HepG2 (cell line): Measurements from ENCODE around the gene PTPRM. TPM values are rescaled to one million over a fixed set of nuclear protein-coding genes. Genes with fewer than 3 reads are reported as not detected.

Experiments used
- ATAC-seq: fragments of 200-7000 bp; cut with Tn5 transposase; 3 replicates; pipeline ENCODE4 v1.9.1; 2020; ENCODE audit warnings: mild to moderate bottlenecking, moderate library complexity
- BruUV-seq: library from RNA; stranded (reverse); fragments of 400-500 nt; replicated peaks from 2 replicates; lab custom pipeline; 2021; lab: Mats Ljungman, UMichigan
- CTCF ChIA-PET: fragments of 300-600 bp; formaldehyde crosslinking; extraction: SDS; loops from one replicate; lab custom pipeline; 2021; ENCODE audit warnings: low total read pairs, inconsistent platforms, low intra/inter-chr PET ratio; lab: Yijun Ruan, JAX
- POLR2A ChIA-PET: fragments of 350-600 bp; sonication (Branson Sonifier 250); formaldehyde crosslinking; loops from one replicate; lab custom pipeline; 2020; ENCODE audit warnings: antibody characterized with exemption, inconsistent platforms; lab: Yijun Ruan, JAX
- DNase-seq: peaks from one replicate; pipeline ENCODE4 v3.0.0-alpha.2; 2015; ENCODE audit warnings: low spot score
- FAIRE-seq: peaks from 3 replicates; lab custom pipeline; 2011; peaks lifted over from hg19 to GRCh38; lab: Jason Lieb, UNC
- H2AFZ ChIP-seq: one replicate; pipeline ENCODE4 v1.6.1; 2011; ENCODE audit warnings: low read length, inconsistent platforms
- H3K27ac ChIP-seq: fragments of 300-600 bp; 3 replicates; pipeline ENCODE4 v1.8.0; 2011; ENCODE audit warnings: mixed run types, mild to moderate bottlenecking, mixed read lengths, low read length, inconsistent platforms; ENCODE audit not compliant: insufficient read depth; ENCODE audit errors: extremely low read length
- H3K27me3 ChIP-seq, 2 experiments: fragments of 200-600 bp in 1 of 2; 2 replicates in 1 of 2; 3 replicates in 1 of 2; pipeline versions ENCODE4 v1.6.0 to v1.8.0; 2011; ENCODE audit warnings: low read length in 2 of 2, mild to moderate bottlenecking in 2 of 2, moderate library complexity in 2 of 2, inconsistent platforms in 1 of 2; ENCODE audit not compliant: insufficient read depth in 2 of 2, control insufficient read depth in 1 of 2
- H3K36me3 ChIP-seq, 2 experiments: fragments of 200-600 bp in 1 of 2; replicated peaks in 1 of 2; 2 replicates in 1 of 2; 3 replicates in 1 of 2; pipeline versions ENCODE4 v1.5.1 to v1.8.0; 2011; ENCODE audit warnings: low read length in 2 of 2, inconsistent platforms in 1 of 2; ENCODE audit not compliant: insufficient read depth in 2 of 2, control insufficient read depth in 1 of 2
- H3K4me1 ChIP-seq: 2 replicates; pipeline ENCODE4 v1.5.1; 2012; ENCODE audit warnings: low read length, inconsistent platforms; ENCODE audit not compliant: insufficient read depth
- H3K4me2 ChIP-seq: 2 replicates; pipeline ENCODE4 v1.6.0; 2011; ENCODE audit warnings: low read depth, low read length, inconsistent platforms
- H3K4me3 ChIP-seq, 3 experiments: fragments of 200-600 bp in 1 of 3; sonication (generic), shearing (Covaris generic) in 1 of 3; replicated peaks in 1 of 3; 2 replicates each; pipeline ENCODE4 v1.5.1; 2011 to 2016; ENCODE audit warnings: low read length in 3 of 3, inconsistent platforms in 2 of 3, low read depth in 2 of 3, mild to moderate bottlenecking in 2 of 3, control low read depth in 1 of 3, mixed read lengths in 1 of 3; ENCODE audit not compliant: insufficient read depth in 1 of 3
- H3K79me2 ChIP-seq: one replicate; pipeline ENCODE4 v1.6.1; 2011; ENCODE audit warnings: low read length, inconsistent platforms; ENCODE audit not compliant: insufficient read depth
- H3K9ac ChIP-seq: 2 replicates; pipeline ENCODE4 v1.6.0; 2011; ENCODE audit warnings: mild to moderate bottlenecking, low read depth, low read length, inconsistent platforms; ENCODE audit not compliant: insufficient read depth
- H3K9me3 ChIP-seq: 2 replicates; pipeline ENCODE4 v1.5.1; 2012; ENCODE audit warnings: mild to moderate bottlenecking, low read length
- H4K20me1 ChIP-seq: 2 replicates; pipeline ENCODE4 v1.6.0; 2011; ENCODE audit warnings: inconsistent platforms, mild to moderate bottlenecking, low read length, moderate library complexity; ENCODE audit not compliant: insufficient read depth
- AGO1 ChIP-seq: fragments of 200-400 bp; formaldehyde crosslinking; IDR thresholded peaks from 2 replicates; pipeline ENCODE4 v1.6.1; 2017; ENCODE audit warnings: mild to moderate bottlenecking, low read depth, low read length, moderate library complexity; ENCODE audit not compliant: poor library complexity, severe bottlenecking
- ELF1 ChIP-seq: sonication (generic); formaldehyde crosslinking; IDR thresholded peaks from 2 replicates; pipeline ENCODE4 v1.4.0; 2020; ENCODE audit warnings: missing genetic modification reagents
- FOSL2 ChIP-seq: sonication (generic); formaldehyde crosslinking; IDR thresholded peaks from 2 replicates; pipeline ENCODE4 v1.4.0; 2020; ENCODE audit warnings: missing genetic modification reagents
- GATA4 ChIP-seq: sonication (generic); IDR thresholded peaks from 2 replicates; pipeline ENCODE4 v1.6.1; 2016; ENCODE audit warnings: antibody characterized with exemption, low read depth, borderline replicate concordance
- HNRNPLL ChIP-seq: fragments of 200-400 bp; formaldehyde crosslinking; IDR thresholded peaks from 2 replicates; pipeline ENCODE4 v1.6.1; 2017; ENCODE audit warnings: mild to moderate bottlenecking, low read depth, low read length; ENCODE audit not compliant: poor library complexity, severe bottlenecking
- HOMEZ ChIP-seq: IDR thresholded peaks from 2 replicates; pipeline ENCODE4 v1.6.1; 2016; ENCODE audit warnings: low read depth
- LBX2 ChIP-seq: sonication (generic); formaldehyde crosslinking; IDR thresholded peaks from 2 replicates; pipeline ENCODE4 v1.5.0; 2020; ENCODE audit warnings: missing genetic modification reagents, mild to moderate bottlenecking, borderline replicate concordance
- NR2F6 ChIP-seq, 2 experiments: IDR thresholded peaks; 2 replicates each; pipeline ENCODE4 v1.6.1; 2016; ENCODE audit warnings: antibody characterized with exemption in 1 of 2, mild to moderate bottlenecking in 1 of 2
- ZNF282 ChIP-seq: fragments of 450-650 bp; IDR thresholded peaks from 2 replicates; pipeline ENCODE4 v1.6.1; 2018; ENCODE audit not compliant: partially characterized antibody
- ZNF543 ChIP-seq: sonication (generic); formaldehyde crosslinking; IDR thresholded peaks from 2 replicates; pipeline ENCODE4 v1.4.0; 2020; ENCODE audit warnings: mild to moderate bottlenecking, missing genetic modification reagents
- ZNF629 ChIP-seq: sonication (generic); formaldehyde crosslinking; conservative IDR thresholded peaks from 2 replicates; pipeline ENCODE4 v1.5.0; 2020; ENCODE audit warnings: missing genetic modification reagents
- WGBS: methylation state at CpG from one replicate; pipeline ENCODE4 v1.1.6; 2017; ENCODE audit warnings: low lambda C conversion rate; 5-methylcytosine and 5-hydroxymethylcytosine counted together
- in situ Hi-C: cut with HindIII; loops from 2 replicates; pipeline ENCODE4 v1.10.0; 2017; ENCODE audit warnings: low pct_unique_long_range_greater_than_20kb; ENCODE audit not compliant: extremely low pct_ligation_motif_present
- intact Hi-C: fragments of 100-400 bp; cut with micrococcal nuclease; formaldehyde crosslinking; loops from one replicate; pipeline ENCODE4 v1.10.0; 2022; ENCODE audit not compliant: unreplicated experiment
- polyA plus RNA-seq, 8 experiments: library from polyadenylated mRNA; depleted of rRNA in 3 of 8; stranded (reverse) in 7 of 8; unstranded in 1 of 8; fragments of >200 nt; fragmentation: Illumina TruSeq in 4 of 8; extraction: Trizol in 4 of 8; gene quantifications; 2 replicates each; pipeline versions ENCODE4 v1.2.1 to v1.2.3, GENCODE V29; 2011 to 2016; ENCODE audit warnings: low read depth in 4 of 8, missing spikeins in 1 of 8, mixed read lengths in 1 of 8; ENCODE audit not compliant: insufficient read depth in 1 of 8
- total RNA-seq, 5 experiments: library from RNA; depleted of rRNA; stranded (reverse); fragments of >200 nt; fragmentation: Illumina TruSeq; extraction: Trizol; gene quantifications; 2 replicates each; pipeline ENCODE4 v1.2.3, GENCODE V29; 2016; ENCODE audit warnings: low read depth in 1 of 5

PTPRM gene
- total and polyA plus RNA-seq, 2 of the 13 experiments (the other 11 are each of a cell fraction or from before 2014, with no cell fraction given): 12.6 to 108 TPM

- TF ChIP-seq FOSL2 (CRISPR knock-in tag): peak; percentile 86
- 0 out of 2 replicates have a peak, but pooled peaks have one; percentile 22 for TF ChIP-seq ELF1 (CRISPR knock-in tag)
Observed at GRCh38 chr18:8423051-8423557, 856.0 kb downstream of the PTPRM start (continued).

- Histone ChIP-seq H3K9ac (no peak overlapping the region), H3K4me3 (no peak overlapping the region), H3K36me3 (no peaks in the 10 kb centered on the region), H3K27ac (no peak overlapping the region), H3K79me2 (no peaks in the 10 kb centered on the region), H4K20me1 (no peaks in the 10 kb centered on the region), H3K27me3 (peaks cover 2 to 6% of the 10 kb centered on the region in 2 experiments; a peak in 2 of 5 replicates)
- in situ Hi-C loops: no loop called here
- no peak for FAIRE-seq
- CTCF ChIA-PET: no interaction called here
- TF ChIP-seq HOMEZ (CRISPR knock-in tag): no peak
- no peak for TF ChIP-seq GATA4
- no peak for TF ChIP-seq HNRNPLL
- no peak for TF ChIP-seq ZNF282
- TF ChIP-seq ZNF629 (CRISPR knock-in tag): no peak
- no peak for TF ChIP-seq LBX2 (CRISPR knock-in tag)
- TF ChIP-seq AGO1: no peak
- no peak for TF ChIP-seq NR2F6 (IDR thresholded peaks at IDR 0.05)
- no peak for TF ChIP-seq NR2F6 (CRISPR knock-in tag; IDR thresholded peaks at IDR 0.05)
- no peak for TF ChIP-seq ZNF543 (CRISPR knock-in tag)
- TF ChIP-seq, all 625 proteins: peak for 0
- POLR2A ChIA-PET: interaction anchor here (0.7 kb wide), 1 partner anchor 20 kb away, joined by 3 read pairs; no protein-coding TSS in a partner anchor
- ATAC-seq (no peak), DNase-seq (no peak)
- H3K4me1 ChIP-seq: peaks cover 11% of the 10 kb centered on the region; the same call in 1 of the 2 replicates
- intact Hi-C loops: no loop called here
- no peak overlapping the region for H2AFZ ChIP-seq
- H3K9me3 ChIP-seq: no peaks in the 10 kb centered on the region
- BruUV-seq: no TSS peak
- H3K4me2 ChIP-seq: no peak overlapping the region
- 33% methylated on average over 3 of the region's 7 CpGs for WGBS
Observed at GRCh38 chr18:8424481-8424880, 857.4 kb downstream of the PTPRM start.
